Astrocyte of the cerebellum (primary cell): ENCODE results near the gene PLOD2.

Experiments used
- DNase-seq: peaks from one replicate; pipeline ENCODE4 v3.0.0-alpha.2; 2011; ENCODE audit warnings: low read depth
- H3K4me3 ChIP-seq: 2 replicates; pipeline ENCODE4 v1.5.1; 2011; ENCODE audit warnings: mild to moderate bottlenecking, low read depth, low read length, moderate library complexity
- CTCF ChIP-seq: IDR thresholded peaks from 2 replicates; pipeline ENCODE4 v1.5.1; 2012; ENCODE audit warnings: low read length, low read depth, moderate library complexity, mild to moderate bottlenecking; ENCODE audit errors: missing control alignments
- in situ Hi-C: cut with HindIII; loops from 2 replicates; pipeline ENCODE4 v1.10.0; 2017; ENCODE audit warnings: low sequenced_read_pairs

PLOD2 gene

GRCh38 chr3:146129750-146130149 lies 31.2 kb downstream of the PLOD2 start:
- no peak for DNase-seq
- H3K4me3 ChIP-seq = no peak overlapping the region
- in situ Hi-C loops = loop anchor here (5.0 kb wide), 1 partner anchor 67 kb away; no protein-coding TSS in a partner anchor
- no peak for TF ChIP-seq CTCF

- TF ChIP-seq CTCF = no peak
- in situ Hi-C loops = loop anchor here (5.0 kb wide), 1 partner anchor 67 kb away; no protein-coding TSS in a partner anchor
- H3K4me3 ChIP-seq = no peak overlapping the region
- DNase-seq = no peak
Observed at GRCh38 chr3:146128939-146129338, 32.0 kb downstream of the PLOD2 start.

GRCh38 chr3:146128179-146128578 lies 32.8 kb downstream of the PLOD2 start:
- in situ Hi-C loops = loop anchor here (5.0 kb wide), 1 partner anchor 66 kb away; no protein-coding TSS in a partner anchor
- TF ChIP-seq CTCF = no peak
- H3K4me3 ChIP-seq = no peak overlapping the region
- no peak for DNase-seq

GRCh38 chr3:146125951-146126350 lies 35.0 kb downstream of the PLOD2 start:
- H3K4me3 ChIP-seq = no peak overlapping the region
- DNase-seq = peak; percentile 95
- no peak for TF ChIP-seq CTCF
- in situ Hi-C loops = loop anchor here (5.0 kb wide), 1 partner anchor 64 kb away; no protein-coding TSS in a partner anchor

GRCh38 chr3:146124126-146124801 lies 36.7 kb downstream of the PLOD2 start:
- in situ Hi-C loops = no loop called here
- no peak for TF ChIP-seq CTCF
- DNase-seq = no peak
- H3K4me3 ChIP-seq = no peak overlapping the region

GRCh38 chr3:146117406-146118285 lies 43.3 kb downstream of the PLOD2 start:
- peak; percentile 80 for DNase-seq
- TF ChIP-seq CTCF = no peak
- in situ Hi-C loops = no loop called here

More at GRCh38 chr3:146117406-146118285, 43.3 kb downstream of the PLOD2 start:
- no peak overlapping the region for H3K4me3 ChIP-seq
